Effector memory CD4-positive, alpha-beta T cell (primary cell): ENCODE results near the gene EXD3.
A peak's percentile ranks its signal among the peaks of the same experiment; 100 is the strongest.

Source experiments
- DNase-seq, 3 donors: peaks; one replicate each; pipeline ENCODE4 v3.0.0-alpha.2; 2020
- H3K27ac ChIP-seq: 2 replicates; pipeline ENCODE4 v1.7.0; 2013; ENCODE audit warnings: mild to moderate bottlenecking, low read length, moderate library complexity; ENCODE audit not compliant: insufficient read depth, poor library complexity, severe bottlenecking
- H3K27me3 ChIP-seq: replicated peaks from 2 replicates; pipeline ENCODE4 v1.7.0; 2013; ENCODE audit warnings: mild to moderate bottlenecking, low read length; ENCODE audit not compliant: insufficient read depth, control insufficient read depth, poor library complexity, severe bottlenecking
- H3K36me3 ChIP-seq: 2 replicates; pipeline ENCODE4 v1.7.0; 2013; ENCODE audit warnings: mild to moderate bottlenecking, low read length, moderate library complexity; ENCODE audit not compliant: control insufficient read depth, insufficient read depth
- H3K4me1 ChIP-seq: 2 replicates; pipeline ENCODE4 v1.7.0; 2013; ENCODE audit warnings: low read length, mild to moderate bottlenecking; ENCODE audit not compliant: control insufficient read depth, insufficient read depth, poor library complexity, severe bottlenecking
- H3K4me3 ChIP-seq: 2 replicates; pipeline ENCODE4 v1.7.0; 2013; ENCODE audit warnings: low read length, low read depth, mild to moderate bottlenecking; ENCODE audit not compliant: insufficient read depth, poor library complexity, severe bottlenecking
- H3K9me3 ChIP-seq: 2 replicates; pipeline ENCODE4 v1.7.0; 2013; ENCODE audit warnings: mild to moderate bottlenecking, low read length, moderate library complexity; ENCODE audit not compliant: control insufficient read depth

Gene EXD3

DNA sequence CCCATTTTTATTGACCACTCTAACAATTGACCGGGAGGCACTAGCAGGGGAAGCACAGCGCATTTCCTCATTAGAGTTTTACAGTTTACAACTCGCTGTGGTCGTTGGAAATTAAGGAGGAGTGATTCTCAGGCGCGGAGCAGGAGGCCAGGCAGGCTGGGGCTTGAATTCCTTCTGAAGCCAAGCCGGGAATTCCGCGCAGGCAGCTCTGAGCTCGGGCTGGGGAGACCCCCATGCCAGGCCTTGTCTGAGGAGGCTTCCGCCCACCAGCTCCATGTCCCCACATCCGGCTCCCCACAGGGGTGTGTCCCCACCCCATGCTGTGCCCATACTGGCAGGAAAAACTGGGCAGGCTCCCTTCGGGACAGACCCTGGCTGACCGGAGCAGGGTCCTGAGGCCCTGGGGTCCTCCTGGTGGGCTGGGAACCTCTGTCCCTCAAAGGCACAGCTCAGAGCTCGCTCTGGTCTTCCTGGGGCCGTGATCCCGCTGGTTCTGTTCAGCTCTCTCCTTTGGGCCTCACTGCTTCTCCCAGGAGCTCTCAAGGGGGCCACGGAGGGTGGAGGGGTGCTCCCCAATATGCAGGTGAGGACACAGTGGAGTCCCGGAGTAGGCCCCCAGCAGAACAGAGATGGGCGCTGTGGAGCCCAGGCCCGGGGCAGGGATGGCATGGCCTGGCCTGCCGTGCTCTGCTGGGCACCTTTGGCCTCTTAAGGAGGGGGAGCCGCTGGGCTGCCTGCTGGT lies 119.6 kb downstream of the EXD3 start:
- Histone ChIP-seq H3K9me3 (no peaks in the 10 kb centered on the region), H3K36me3 (no peaks in the 10 kb centered on the region), H3K4me3 (no peak overlapping the region), H3K27me3 (peaks cover 18% of the 10 kb centered on the region), H3K4me1 (peaks cover 41% of the 10 kb centered on the region), H3K27ac (no peak overlapping the region)
- DNase-seq, result no peak

DNA sequence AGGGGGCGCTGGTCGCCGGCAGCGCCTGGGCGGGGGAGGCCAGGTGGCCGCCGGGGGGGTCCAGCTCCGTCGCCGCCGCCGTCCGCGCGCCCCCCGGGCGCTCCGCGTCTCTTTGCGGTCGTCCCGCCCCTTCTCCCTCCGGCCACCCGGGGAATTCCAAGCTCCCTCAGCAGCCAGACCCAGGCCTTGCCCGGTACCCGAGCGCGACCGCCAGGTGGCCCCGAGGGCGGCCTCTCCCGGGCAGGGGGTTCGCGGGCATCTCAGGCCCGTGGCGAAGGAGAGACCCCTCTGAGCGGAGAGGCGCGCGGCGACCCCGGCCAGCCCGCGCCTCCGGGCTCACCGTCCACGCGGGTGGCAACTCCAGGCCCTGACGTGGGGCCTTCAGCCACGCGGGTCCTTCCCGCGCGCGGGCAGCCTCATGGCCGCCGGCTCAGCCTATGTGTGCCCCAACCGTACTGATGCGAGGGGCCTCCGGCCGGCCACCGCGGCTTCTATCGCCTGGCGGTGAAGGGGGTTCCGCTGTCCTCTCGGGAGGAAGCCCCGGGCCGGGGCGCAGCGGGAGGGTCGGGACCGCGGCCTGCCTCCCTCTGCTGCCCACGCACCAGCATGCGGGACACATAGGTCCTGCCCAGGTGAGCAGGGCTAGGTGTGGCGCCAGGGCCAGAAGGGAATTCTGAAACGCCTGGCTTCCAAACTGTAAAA lies 120.4 kb downstream of the EXD3 start:
- peaks cover 41% of the 10 kb centered on the region for H3K4me1 ChIP-seq
- H3K9me3 ChIP-seq, result no peaks in the 10 kb centered on the region
- H3K4me3 ChIP-seq, result peak overlapping the region; percentile 45
- H3K27me3 ChIP-seq, result peaks cover 19% of the 10 kb centered on the region
- H3K36me3 ChIP-seq, result no peaks in the 10 kb centered on the region
- DNase-seq, result no peak
- no peak overlapping the region for H3K27ac ChIP-seq

DNA sequence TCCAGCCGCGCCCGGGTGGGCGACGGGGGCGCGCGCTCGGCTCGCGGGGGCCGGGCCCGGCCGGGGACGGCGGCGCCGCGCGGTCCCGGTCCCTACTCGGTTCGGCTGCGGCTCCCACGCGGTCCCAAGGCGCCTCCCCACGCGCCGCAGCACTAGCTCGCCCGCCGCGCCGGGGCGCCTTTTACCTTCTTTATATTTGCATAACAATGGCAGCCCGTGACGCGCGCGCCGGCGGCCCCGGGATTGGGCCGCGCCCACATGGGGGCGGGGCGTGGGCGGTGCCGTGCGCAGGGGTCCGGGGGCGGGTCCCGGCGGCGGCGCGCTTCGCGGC lies 120.9 kb downstream of the EXD3 start, which contains the start of gene NRARP:
Gene NRARP (minus strand): TSS at position 154 of the 331 bp plus-strand sequence. CDS start 343 bp downstream, outside the sequence.
- H3K36me3 ChIP-seq, result no peaks in the 10 kb centered on the region
- H3K4me1 ChIP-seq, result peaks cover 41% of the 10 kb centered on the region
- no peak within 1 kb of the TSS for H3K27ac ChIP-seq
- H3K27me3 ChIP-seq, result peaks cover 22% of the 10 kb centered on the region
- H3K4me3 ChIP-seq, result peak within 1 kb of the TSS; percentile 45
- no peaks in the 10 kb centered on the region for H3K9me3 ChIP-seq
- peak; percentile 80 to 87 (median 86) for DNase-seq

DNA sequence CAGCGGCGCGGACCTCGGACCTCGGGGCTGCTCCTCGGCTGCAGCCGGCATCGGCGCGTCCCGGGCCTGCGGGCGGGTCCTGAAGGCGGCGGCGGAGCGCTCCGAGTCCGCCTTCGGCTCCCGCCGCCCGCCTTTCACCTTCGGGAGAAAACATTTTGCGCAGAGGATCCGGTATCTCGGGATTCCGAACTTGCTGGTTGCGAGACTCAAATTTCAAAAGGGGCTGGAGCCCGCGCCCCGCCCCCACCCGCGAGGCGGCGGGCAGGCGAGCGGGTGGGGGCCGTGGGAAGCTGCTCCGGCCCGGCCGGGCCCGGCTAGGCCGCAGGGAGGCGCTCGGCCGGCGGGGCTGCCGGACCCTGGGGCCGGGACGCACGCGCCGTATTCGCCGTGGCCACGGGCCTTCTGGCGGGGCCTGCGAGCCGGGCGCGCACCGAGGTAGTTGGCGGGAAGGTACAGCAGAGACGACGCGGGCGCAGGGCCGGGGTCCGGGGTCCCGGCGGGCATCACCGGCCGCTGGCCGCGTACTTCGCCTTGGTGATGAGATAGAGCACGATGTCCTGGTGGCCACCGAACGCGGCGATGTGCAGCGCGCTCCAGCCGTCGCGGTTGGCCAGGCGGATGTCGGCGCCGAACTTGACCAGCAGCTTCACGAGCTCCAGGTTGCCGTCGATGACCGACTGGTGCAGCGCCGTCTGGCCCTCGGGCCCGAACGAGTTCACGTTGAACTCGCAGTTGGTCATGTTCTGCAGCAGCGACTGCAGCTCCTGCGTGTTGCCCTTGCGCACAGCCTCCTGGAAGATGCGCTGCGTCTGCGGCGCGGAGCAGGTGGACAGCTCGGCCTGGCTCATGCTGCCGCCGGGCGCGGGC lies 121.6 kb downstream of the EXD3 start:
- H3K36me3 ChIP-seq, result no peaks in the 10 kb centered on the region
- H3K27ac ChIP-seq, result no peak overlapping the region
- peaks cover 30% of the 10 kb centered on the region for H3K27me3 ChIP-seq
- H3K9me3 ChIP-seq, result no peaks in the 10 kb centered on the region
- DNase-seq, result no peak
- H3K4me1 ChIP-seq, result peaks cover 40% of the 10 kb centered on the region
- H3K4me3 ChIP-seq, result peak overlapping the region; percentile 43

DNA sequence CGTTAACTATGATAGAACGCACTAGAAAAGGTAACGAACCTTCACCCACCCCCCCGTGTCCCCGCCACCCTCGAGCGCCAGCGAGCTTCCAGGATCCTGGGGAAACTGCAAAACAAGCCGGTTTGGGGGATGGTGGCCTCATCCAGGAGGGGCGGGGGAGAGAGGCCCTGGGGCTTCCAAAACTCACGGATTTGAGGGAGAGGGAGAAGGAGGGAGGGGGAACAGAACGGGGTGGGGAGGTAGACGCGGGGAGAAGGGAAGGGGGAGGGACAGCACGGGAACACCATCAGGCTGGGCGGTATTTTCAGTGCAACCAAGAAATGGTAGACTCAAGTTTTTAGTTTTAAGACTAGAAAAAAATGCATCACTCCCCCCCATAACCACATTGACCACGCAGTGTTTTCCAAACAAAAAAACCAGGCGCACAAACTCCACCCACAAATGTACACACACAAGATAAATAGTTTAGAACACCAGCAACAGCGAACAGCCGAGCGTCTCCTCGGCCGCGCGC lies 122.3 kb downstream of the EXD3 start:
- Histone ChIP-seq H3K9me3 (no peaks in the 10 kb centered on the region), H3K4me1 (peaks cover 33% of the 10 kb centered on the region), H3K36me3 (no peaks in the 10 kb centered on the region), H3K4me3 (peak overlapping the region; percentile 42), H3K27ac (no peak overlapping the region), H3K27me3 (peaks cover 34% of the 10 kb centered on the region)
- DNase-seq, result no peak

DNA sequence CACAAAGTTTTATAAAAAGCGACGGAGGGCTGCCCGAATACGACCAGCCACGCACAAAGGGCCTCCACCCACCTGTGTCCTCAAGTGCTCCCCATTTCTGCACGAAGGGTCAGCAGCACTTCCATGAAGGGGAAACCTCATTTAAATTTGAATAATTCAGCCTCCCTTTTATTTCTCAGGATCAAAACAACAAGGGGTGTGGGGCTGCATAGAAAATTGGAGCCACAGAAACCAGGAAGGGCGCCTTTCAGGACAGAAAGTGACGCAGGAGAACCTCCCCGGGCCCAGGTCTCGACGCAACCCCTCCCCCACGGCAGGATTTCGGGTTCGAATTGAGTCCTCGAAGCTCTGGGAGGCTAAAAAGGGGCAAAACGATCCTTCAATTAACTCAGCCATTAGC lies 123.0 kb downstream of the EXD3 start:
- no peak for DNase-seq
- peaks cover 29% of the 10 kb centered on the region for H3K4me1 ChIP-seq
- no peak overlapping the region for H3K27ac ChIP-seq
- H3K36me3 ChIP-seq, result no peaks in the 10 kb centered on the region
- no peak overlapping the region for H3K4me3 ChIP-seq
- H3K9me3 ChIP-seq, result no peaks in the 10 kb centered on the region
- H3K27me3 ChIP-seq, result peaks cover 37% of the 10 kb centered on the region

DNA sequence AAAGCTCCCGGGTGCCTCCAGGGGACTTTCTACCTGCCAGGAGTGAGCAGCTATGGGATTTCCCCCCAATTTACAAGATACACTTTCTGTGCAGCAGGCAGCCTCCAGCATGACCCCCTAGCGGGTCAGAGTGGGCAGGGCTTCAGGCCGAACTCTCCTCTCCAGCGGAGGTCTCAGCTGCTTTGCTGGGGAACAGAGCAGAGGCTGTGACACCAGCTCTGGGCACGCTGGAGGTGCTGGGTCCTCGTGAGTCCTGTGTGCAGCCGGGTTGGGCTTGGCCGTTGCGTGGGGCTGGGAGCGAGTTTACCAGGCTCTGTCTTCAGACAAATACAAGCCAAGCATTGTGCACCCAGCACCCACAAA lies 123.8 kb downstream of the EXD3 start:
- H3K27me3 ChIP-seq, result peaks cover 44% of the 10 kb centered on the region
- H3K4me1 ChIP-seq, result peaks cover 25% of the 10 kb centered on the region
- DNase-seq, result no peak
- no peaks in the 10 kb centered on the region for H3K36me3 ChIP-seq
- H3K9me3 ChIP-seq, result no peaks in the 10 kb centered on the region
- no peak overlapping the region for H3K27ac ChIP-seq
- no peak overlapping the region for H3K4me3 ChIP-seq

DNA sequence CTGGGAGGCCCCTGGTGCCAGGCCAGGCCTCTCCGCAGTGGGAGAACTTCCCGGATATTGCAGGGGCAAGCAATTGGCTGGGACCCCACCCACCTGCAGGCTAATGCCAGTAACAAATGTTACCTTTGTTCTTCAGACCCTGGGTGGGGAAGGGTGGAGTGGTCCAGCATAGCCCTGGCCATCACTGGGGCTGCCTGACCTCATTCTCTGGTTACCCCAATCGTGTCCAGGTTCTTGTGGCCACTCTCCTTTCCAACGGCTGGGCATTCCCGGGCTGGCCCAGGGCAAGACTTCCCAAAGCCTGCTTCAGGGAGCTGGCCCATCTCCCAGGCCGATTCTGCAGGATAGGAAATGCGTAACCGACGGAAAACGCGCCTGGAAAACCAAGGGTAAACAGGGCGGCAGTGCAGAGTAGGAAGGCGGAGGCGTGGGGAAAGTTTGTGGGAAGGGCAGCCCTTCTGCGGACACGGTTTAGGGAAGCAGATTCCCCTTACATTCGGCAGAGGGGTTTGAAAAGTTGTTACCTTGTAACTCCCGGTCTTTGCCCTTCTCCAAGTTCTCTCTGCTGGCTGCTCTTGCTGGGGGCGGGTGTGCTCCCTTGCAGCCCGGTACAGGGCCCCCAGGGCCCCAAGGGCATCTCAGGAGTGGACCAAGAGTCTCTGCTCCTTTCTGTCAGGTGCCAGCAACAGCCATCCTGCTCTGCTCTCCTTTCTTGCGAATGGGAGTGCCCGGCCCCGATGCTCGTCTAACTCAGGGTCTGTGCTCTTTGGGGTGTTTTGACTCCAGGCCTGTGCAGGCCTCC lies 124.4 kb downstream of the EXD3 start:
- DNase-seq, result no peak
- no peak overlapping the region for H3K4me3 ChIP-seq
- H3K36me3 ChIP-seq, result no peaks in the 10 kb centered on the region
- H3K27ac ChIP-seq, result no peak overlapping the region
- peaks cover 25% of the 10 kb centered on the region for H3K4me1 ChIP-seq
- peaks cover 48% of the 10 kb centered on the region for H3K27me3 ChIP-seq
- H3K9me3 ChIP-seq, result no peaks in the 10 kb centered on the region

DNA sequence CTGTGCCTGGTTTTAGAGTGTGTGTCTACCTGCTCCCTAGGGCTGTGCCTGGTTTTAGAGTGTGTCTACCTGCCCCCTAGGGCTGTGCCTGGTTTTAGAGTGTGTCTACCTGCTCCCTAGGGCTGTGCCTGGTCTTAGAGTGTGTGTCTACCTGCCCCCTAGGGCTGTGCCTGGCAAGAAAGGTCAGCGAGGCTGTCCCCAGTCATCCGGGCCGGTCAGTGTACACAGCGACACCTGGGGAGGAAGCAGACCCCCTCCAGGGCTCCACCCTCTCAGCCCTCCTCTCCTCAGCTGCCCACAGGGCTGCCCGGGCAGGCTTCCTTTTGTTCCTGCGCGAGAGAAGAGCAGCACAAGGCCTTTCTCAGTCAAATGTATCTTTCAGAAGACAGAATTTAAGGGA lies 125.0 kb downstream of the EXD3 start:
- Histone ChIP-seq H3K9me3 (no peaks in the 10 kb centered on the region), H3K4me3 (no peak overlapping the region), H3K27me3 (peaks cover 53% of the 10 kb centered on the region), H3K36me3 (no peaks in the 10 kb centered on the region), H3K4me1 (peaks cover 25% of the 10 kb centered on the region), H3K27ac (no peak overlapping the region)
- DNase-seq, result no peak
